Measurements from ENCODE around the gene TCFL5.

Gene TCFL5

DNA sequence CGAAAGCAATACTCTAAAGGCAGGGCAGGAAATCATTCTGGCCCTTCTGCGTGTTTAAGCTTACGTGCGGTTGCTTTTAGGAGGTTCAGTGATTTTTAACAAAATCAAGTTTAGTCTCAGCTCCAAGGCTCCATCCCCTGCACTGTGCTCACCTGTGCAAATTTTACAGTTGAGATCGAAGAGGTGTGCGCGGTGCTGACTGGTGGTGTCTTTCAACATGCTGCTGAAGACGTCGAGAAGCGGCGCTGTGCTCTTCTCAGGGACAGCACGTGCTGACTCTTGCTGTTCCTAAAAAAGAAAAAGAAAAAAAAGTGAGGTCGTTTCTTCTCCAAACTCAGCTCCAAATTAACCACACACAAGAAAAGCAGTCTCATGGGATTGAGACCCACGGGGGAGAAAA is 32.6 kb upstream of the TCFL5 start:
- CTCF ChIA-PET = interaction anchor here (0.6 to 2.7 kb wide), 6 partner anchors 13 to 271 kb away, joined by 3 to 14 read pairs (median 4); no protein-coding TSS in a partner anchor
- peaks cover 9 to 85% of the 10 kb centered on the region in 2 experiments; a peak in 2 of 3 replicates for H3K36me3 ChIP-seq (ENCODE audit: control insufficient read depth in 2 of 2, insufficient read depth in 1 of 2, low read length in 2 of 2)
- no peak overlapping the region for H3K27ac ChIP-seq (ENCODE audit: extremely low read depth, low read depth, low read length)
- POLR2A ChIA-PET = no interaction called here
- H3K9me3 ChIP-seq (ENCODE audit: control insufficient read depth, insufficient read depth, low read depth, low read length) = no peaks in the 10 kb centered on the region
- TF ChIP-seq BCL11B (tag by site-specific recombination; IDR thresholded peaks at IDR 0.05; ENCODE audit: low read depth) = no peak
- no peak for TF ChIP-seq ZIC2 (tag by site-specific recombination; IDR thresholded peaks at IDR 0.05)
- no peak for TF ChIP-seq ZNF16 (tag by site-specific recombination; IDR thresholded peaks at IDR 0.05; ENCODE audit: low read depth)
- no peak for TF ChIP-seq ZSCAN16 (tag by site-specific recombination; IDR thresholded peaks at IDR 0.05)
- TF ChIP-seq ZNF530 (tag by site-specific recombination; IDR thresholded peaks at IDR 0.05; ENCODE audit: low read depth) = no peak
- TF ChIP-seq ZNF510 (tag by site-specific recombination; IDR thresholded peaks at IDR 0.05; ENCODE audit: insufficient replicate concordance) = no peak
- no peak for TF ChIP-seq BCL11A (tag by site-specific recombination; IDR thresholded peaks at IDR 0.05; ENCODE audit: low read depth)
- no peak for TF ChIP-seq ZNF112 (tag by site-specific recombination; IDR thresholded peaks at IDR 0.05)
- no peak for TF ChIP-seq ZNF560 (tag by site-specific recombination; IDR thresholded peaks at IDR 0.05; ENCODE audit: borderline replicate concordance)
- TF ChIP-seq GLIS2 (tag by site-specific recombination; IDR thresholded peaks at IDR 0.05) = no peak
- TF ChIP-seq, protein P1, sequence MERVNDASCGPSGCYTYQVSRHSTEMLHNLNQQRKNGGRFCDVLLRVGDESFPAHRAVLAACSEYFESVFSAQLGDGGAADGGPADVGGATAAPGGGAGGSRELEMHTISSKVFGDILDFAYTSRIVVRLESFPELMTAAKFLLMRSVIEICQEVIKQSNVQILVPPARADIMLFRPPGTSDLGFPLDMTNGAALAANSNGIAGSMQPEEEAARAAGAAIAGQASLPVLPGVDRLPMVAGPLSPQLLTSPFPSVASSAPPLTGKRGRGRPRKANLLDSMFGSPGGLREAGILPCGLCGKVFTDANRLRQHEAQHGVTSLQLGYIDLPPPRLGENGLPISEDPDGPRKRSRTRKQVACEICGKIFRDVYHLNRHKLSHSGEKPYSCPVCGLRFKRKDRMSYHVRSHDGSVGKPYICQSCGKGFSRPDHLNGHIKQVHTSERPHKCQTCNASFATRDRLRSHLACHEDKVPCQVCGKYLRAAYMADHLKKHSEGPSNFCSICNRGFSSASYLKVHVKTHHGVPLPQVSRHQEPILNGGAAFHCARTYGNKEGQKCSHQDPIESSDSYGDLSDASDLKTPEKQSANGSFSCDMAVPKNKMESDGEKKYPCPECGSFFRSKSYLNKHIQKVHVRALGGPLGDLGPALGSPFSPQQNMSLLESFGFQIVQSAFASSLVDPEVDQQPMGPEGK (tag by site-specific recombination; IDR thresholded peaks at IDR 0.05) = no peak
- no peak for TF ChIP-seq ZNF423 (tag by site-specific recombination; IDR thresholded peaks at IDR 0.05)
- TF ChIP-seq ZNF433 (tag by site-specific recombination; IDR thresholded peaks at IDR 0.05; ENCODE audit: low read depth) = no peak
- H3K4me1 ChIP-seq (ENCODE audit: control insufficient read depth, insufficient read depth, low read length) = no peaks in the 10 kb centered on the region
- H3K4me3 ChIP-seq (ENCODE audit: low read depth, low read length) = no peak overlapping the region

DNA sequence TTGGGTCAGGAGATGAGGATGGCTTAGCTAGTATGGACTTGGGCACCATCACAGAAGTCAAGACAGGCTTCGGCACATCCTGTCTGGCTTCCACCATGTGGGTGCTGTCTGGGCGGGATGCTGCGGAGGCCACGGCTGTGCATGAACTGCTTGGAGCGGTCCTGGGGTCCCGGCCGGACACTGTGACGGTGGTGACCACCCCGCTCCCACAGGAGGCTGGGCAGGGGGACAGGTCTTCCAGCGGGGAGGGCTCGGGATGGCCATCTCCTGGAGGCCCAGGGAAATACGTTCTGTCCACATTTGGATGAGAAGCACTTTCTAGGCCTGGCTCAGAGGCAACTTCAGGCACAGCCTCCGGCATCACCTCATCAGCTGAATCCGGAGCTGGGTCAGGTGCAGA is 32.1 kb upstream of the TCFL5 start:
- Histone ChIP-seq H3K4me1 (ENCODE audit: control insufficient read depth, insufficient read depth, low read length) (no peaks in the 10 kb centered on the region), H3K9me3 (ENCODE audit: control insufficient read depth, insufficient read depth, low read depth, low read length) (no peaks in the 10 kb centered on the region), H3K27ac (ENCODE audit: extremely low read depth, low read depth, low read length) (no peak overlapping the region), H3K36me3 (ENCODE audit: control insufficient read depth in 2 of 2, insufficient read depth in 1 of 2, low read length in 2 of 2) (peaks cover 9 to 90% of the 10 kb centered on the region in 2 experiments; a peak in 2 of 3 replicates), H3K4me3 (ENCODE audit: low read depth, low read length) (no peak overlapping the region)
- POLR2A ChIA-PET = no interaction called here
- no peak for TF ChIP-seq ZNF416 (tag by site-specific recombination; IDR thresholded peaks at IDR 0.05)
- TF ChIP-seq, protein P2, sequence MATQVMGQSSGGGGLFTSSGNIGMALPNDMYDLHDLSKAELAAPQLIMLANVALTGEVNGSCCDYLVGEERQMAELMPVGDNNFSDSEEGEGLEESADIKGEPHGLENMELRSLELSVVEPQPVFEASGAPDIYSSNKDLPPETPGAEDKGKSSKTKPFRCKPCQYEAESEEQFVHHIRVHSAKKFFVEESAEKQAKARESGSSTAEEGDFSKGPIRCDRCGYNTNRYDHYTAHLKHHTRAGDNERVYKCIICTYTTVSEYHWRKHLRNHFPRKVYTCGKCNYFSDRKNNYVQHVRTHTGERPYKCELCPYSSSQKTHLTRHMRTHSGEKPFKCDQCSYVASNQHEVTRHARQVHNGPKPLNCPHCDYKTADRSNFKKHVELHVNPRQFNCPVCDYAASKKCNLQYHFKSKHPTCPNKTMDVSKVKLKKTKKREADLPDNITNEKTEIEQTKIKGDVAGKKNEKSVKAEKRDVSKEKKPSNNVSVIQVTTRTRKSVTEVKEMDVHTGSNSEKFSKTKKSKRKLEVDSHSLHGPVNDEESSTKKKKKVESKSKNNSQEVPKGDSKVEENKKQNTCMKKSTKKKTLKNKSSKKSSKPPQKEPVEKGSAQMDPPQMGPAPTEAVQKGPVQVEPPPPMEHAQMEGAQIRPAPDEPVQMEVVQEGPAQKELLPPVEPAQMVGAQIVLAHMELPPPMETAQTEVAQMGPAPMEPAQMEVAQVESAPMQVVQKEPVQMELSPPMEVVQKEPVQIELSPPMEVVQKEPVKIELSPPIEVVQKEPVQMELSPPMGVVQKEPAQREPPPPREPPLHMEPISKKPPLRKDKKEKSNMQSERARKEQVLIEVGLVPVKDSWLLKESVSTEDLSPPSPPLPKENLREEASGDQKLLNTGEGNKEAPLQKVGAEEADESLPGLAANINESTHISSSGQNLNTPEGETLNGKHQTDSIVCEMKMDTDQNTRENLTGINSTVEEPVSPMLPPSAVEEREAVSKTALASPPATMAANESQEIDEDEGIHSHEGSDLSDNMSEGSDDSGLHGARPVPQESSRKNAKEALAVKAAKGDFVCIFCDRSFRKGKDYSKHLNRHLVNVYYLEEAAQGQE (tag by site-specific recombination; IDR thresholded peaks at IDR 0.05) = no peak
- TF ChIP-seq ZNF600 (tag by site-specific recombination; IDR thresholded peaks at IDR 0.05) = peak; percentile 74
- CTCF ChIA-PET = interaction anchor here (0.6 to 2.7 kb wide), 4 partner anchors 14 to 71 kb away, joined by 3 to 14 read pairs (median 4); no protein-coding TSS in a partner anchor
